HG02623 (cell line): ENCODE measurements around the gene EXOC3L2.

Source experiments
- ATAC-seq: cut with Tn5 transposase; IDR thresholded peaks from one replicate; pipeline ENCODE4 v1.9.1; 2021; ENCODE audit warnings: moderate library complexity; ENCODE audit not compliant: unreplicated experiment

The EXOC3L2 gene

GRCh38 chr19:45184115-45184514 lies 61.1 kb downstream of the EXOC3L2 start:
- no peak for ATAC-seq

- ATAC-seq: no peak
Observed at GRCh38 chr19:45182758-45183157, 62.4 kb downstream of the EXOC3L2 start.

- no peak for ATAC-seq
Observed at GRCh38 chr19:45180936-45181335, 64.3 kb downstream of the EXOC3L2 start.

GRCh38 chr19:45179892-45180370 lies 65.3 kb downstream of the EXOC3L2 start:
- no peak for ATAC-seq

- ATAC-seq: no peak
Observed at GRCh38 chr19:45179072-45179891, 65.9 kb downstream of the EXOC3L2 start.

GRCh38 chr19:45178262-45179071 lies 66.7 kb downstream of the EXOC3L2 start, which contains the start of gene BLOC1S3:
TSS of gene BLOC1S3 (plus strand) at chr19:45178784. CDS start at chr19:45179297, 513 bp downstream.
- peak; percentile 76 for ATAC-seq

- ATAC-seq: no peak
Observed at GRCh38 chr19:45177817-45178261, 67.4 kb downstream of the EXOC3L2 start, which contains the start of gene TRAPPC6A. TSS of gene TRAPPC6A (minus strand) at chr19:45178237. CDS start at chr19:45178218, 19 bp downstream.

- no peak for ATAC-seq
Observed at GRCh38 chr19:45175515-45176345, 69.5 kb downstream of the EXOC3L2 start.

- ATAC-seq: no peak
Observed at GRCh38 chr19:45173816-45174215, 71.4 kb downstream of the EXOC3L2 start.

- ATAC-seq: no peak
Observed at GRCh38 chr19:45172611-45173208, 72.5 kb downstream of the EXOC3L2 start.

GRCh38 chr19:45172173-45172572 lies 73.0 kb downstream of the EXOC3L2 start:
- ATAC-seq: no peak

GRCh38 chr19:45171211-45171623 lies 74.0 kb downstream of the EXOC3L2 start:
- no peak for ATAC-seq

- ATAC-seq: no peak
Observed at GRCh38 chr19:45170146-45171106, 74.8 kb downstream of the EXOC3L2 start.

GRCh38 chr19:45169602-45170001 lies 75.6 kb downstream of the EXOC3L2 start:
- ATAC-seq: no peak

- no peak for ATAC-seq
Observed at GRCh38 chr19:45168767-45169351, 76.3 kb downstream of the EXOC3L2 start.

- no peak for ATAC-seq
Observed at GRCh38 chr19:45166723-45167252, 78.4 kb downstream of the EXOC3L2 start.

GRCh38 chr19:45164577-45165335 lies 80.5 kb downstream of the EXOC3L2 start:
- ATAC-seq: peak; percentile 60
